Neuronal stem cell (in vitro differentiated cells): Measurements from ENCODE around the gene ZSCAN16.

Experiments used
- DNase-seq: peaks from one replicate; pipeline ENCODE4 v3.0.0-alpha.2; 2013; ENCODE audit warnings: low spot score
- H2AFZ ChIP-seq: one replicate; pipeline ENCODE4 v1.6.1; 2013; ENCODE audit warnings: mild to moderate bottlenecking, low read length, inconsistent platforms
- H2AK5ac ChIP-seq: 2 replicates; pipeline ENCODE4 v1.6.1; 2013; ENCODE audit warnings: low read depth, mild to moderate bottlenecking, inconsistent platforms, low read length, moderate library complexity, mixed read lengths
- H2BK120ac ChIP-seq: 2 replicates; pipeline ENCODE4 v1.6.1; 2013; ENCODE audit warnings: low read depth, mild to moderate bottlenecking, inconsistent platforms, low read length, moderate library complexity, mixed read lengths
- H2BK12ac ChIP-seq: one replicate; pipeline ENCODE4 v1.6.1; 2013; ENCODE audit warnings: low read length, inconsistent platforms
- H2BK15ac ChIP-seq: 2 replicates; pipeline ENCODE4 v1.6.1; 2013; ENCODE audit warnings: mild to moderate bottlenecking, low read length, inconsistent platforms, mixed read lengths
- H2BK5ac ChIP-seq: one replicate; pipeline ENCODE4 v1.6.1; 2013; ENCODE audit warnings: inconsistent platforms, mild to moderate bottlenecking, low read length, moderate library complexity
- H3K14ac ChIP-seq: one replicate; pipeline ENCODE4 v1.6.1; 2013; ENCODE audit warnings: low read length, inconsistent platforms
- H3K18ac ChIP-seq: 2 replicates; pipeline ENCODE4 v1.6.1; 2013; ENCODE audit warnings: low read length, inconsistent platforms
- H3K23ac ChIP-seq: 2 replicates; pipeline ENCODE4 v1.6.1; 2013; ENCODE audit warnings: low read depth, mild to moderate bottlenecking, mixed read lengths, low read length, inconsistent platforms; ENCODE audit not compliant: poor library complexity
- H3K27ac ChIP-seq: replicated peaks from 3 replicates; pipeline ENCODE4 v1.5.1; 2013; ENCODE audit warnings: low read length, inconsistent platforms
- H3K27me3 ChIP-seq, 3 experiments: 2 replicates each; pipeline ENCODE4 v1.6.1; 2013; ENCODE audit warnings: low read length in 3 of 3, mild to moderate bottlenecking in 2 of 3, inconsistent platforms in 1 of 3, low read depth in 1 of 3, mixed read lengths in 1 of 3, moderate library complexity in 1 of 3; ENCODE audit not compliant: control insufficient read depth in 3 of 3, insufficient read depth in 3 of 3
- H3K36me3 ChIP-seq, 2 donors: replicated peaks in 1 of 2; 2 replicates each; pipeline ENCODE4 v1.6.1; 2013; ENCODE audit warnings: low read length in 2 of 2; ENCODE audit not compliant: control insufficient read depth in 2 of 2, insufficient read depth in 2 of 2
- H3K4ac ChIP-seq: 2 replicates; pipeline ENCODE4 v1.6.1; 2013; ENCODE audit warnings: inconsistent platforms, mild to moderate bottlenecking, low read length, moderate library complexity
- H3K4me1 ChIP-seq, 2 donors: 1 replicate in 1 of 2; 2 replicates in 1 of 2; pipeline ENCODE4 v1.6.1; 2013; ENCODE audit warnings: low read length in 2 of 2, low read depth in 1 of 2; ENCODE audit not compliant: control insufficient read depth in 2 of 2, insufficient read depth in 1 of 2
- H3K4me2 ChIP-seq: one replicate; pipeline ENCODE4 v1.6.1; 2013; ENCODE audit warnings: mild to moderate bottlenecking, low read length, inconsistent platforms; ENCODE audit not compliant: insufficient read depth, poor library complexity, severe bottlenecking
- H3K4me3 ChIP-seq, 2 donors: 2 replicates each; pipeline ENCODE4 v1.5.1; 2013; ENCODE audit warnings: low read length in 2 of 2, mild to moderate bottlenecking in 2 of 2, inconsistent platforms in 1 of 2, moderate library complexity in 1 of 2
- H3K79me1 ChIP-seq: one replicate; pipeline ENCODE4 v1.6.1; 2013; ENCODE audit warnings: low read depth, mild to moderate bottlenecking, inconsistent platforms, low read length, moderate library complexity
- H3K9ac ChIP-seq: one replicate; pipeline ENCODE4 v1.6.1; 2013; ENCODE audit warnings: mild to moderate bottlenecking, low read depth, low read length, inconsistent platforms; ENCODE audit not compliant: poor library complexity
- H3K9me3 ChIP-seq, 2 donors: replicated peaks in 1 of 2; 2 replicates each; pipeline versions ENCODE3 to v1.6.1; 2013; ENCODE audit warnings: low read length in 2 of 2, mild to moderate bottlenecking in 2 of 2, inconsistent platforms in 1 of 2, low read depth in 1 of 2, mixed read lengths in 1 of 2, moderate library complexity in 1 of 2; ENCODE audit not compliant: control insufficient read depth in 2 of 2, insufficient read depth in 1 of 2
- H4K8ac ChIP-seq: one replicate; pipeline ENCODE4 v1.6.1; 2013; ENCODE audit warnings: low read depth, mild to moderate bottlenecking, inconsistent platforms, low read length, moderate library complexity
- H4K91ac ChIP-seq: one replicate; pipeline ENCODE4 v1.6.1; 2013; ENCODE audit warnings: low read length, low read depth, mild to moderate bottlenecking, inconsistent platforms; ENCODE audit not compliant: poor library complexity
- WGBS, 2 donors: extraction: QIAGEN DNeasy Blood & Tissue Kit; methylation state at CpG; one replicate each; pipeline ENCODE4 v1.1.7; 2013; ENCODE audit warnings: missing lambda C conversion rate in 2 of 2, mixed read lengths in 1 of 2; ENCODE audit not compliant: insufficient read length in 2 of 2, insufficient replicate concordance in 1 of 2; ENCODE audit errors: extremely low coverage in 2 of 2; 5-methylcytosine and 5-hydroxymethylcytosine counted together

Gene ZSCAN16

GRCh38 chr6:28124971-28125353 is 553 bp downstream of the ZSCAN16 start:
- Histone ChIP-seq H3K4me2 (peak overlapping the region; percentile 74), H3K36me3 (peaks cover 17 to 79% of the 10 kb centered on the region in 2 donors)

DNA sequence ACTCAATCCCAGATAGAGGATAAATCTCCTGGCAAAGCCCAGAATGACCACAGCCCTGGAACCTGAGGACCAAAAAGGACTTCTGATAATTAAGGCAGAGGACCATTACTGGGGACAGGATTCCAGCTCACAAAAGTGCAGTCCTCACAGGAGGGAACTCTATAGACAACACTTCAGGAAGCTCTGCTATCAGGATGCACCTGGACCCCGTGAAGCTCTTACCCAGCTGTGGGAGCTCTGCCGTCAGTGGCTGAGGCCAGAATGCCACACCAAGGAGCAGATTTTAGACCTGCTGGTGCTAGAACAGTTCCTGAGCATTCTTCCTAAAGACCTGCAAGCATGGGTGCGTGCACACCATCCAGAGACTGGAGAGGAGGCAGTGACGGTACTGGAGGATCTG is 992 bp downstream of the ZSCAN16 start:
- Histone ChIP-seq H3K23ac (no peak overlapping the region), H2BK5ac (no peak overlapping the region), H2BK120ac (no peak overlapping the region), H3K79me1 (peaks cover 2% of the 10 kb centered on the region), H3K14ac (no peak overlapping the region), H3K4ac (no peak overlapping the region), H3K18ac (no peak overlapping the region), H4K8ac (no peak overlapping the region), H2AK5ac (no peak overlapping the region), H3K4me1 (peaks cover 0 to 12% of the 10 kb centered on the region in 2 donors), H3K4me3 (peak overlapping the region in 1 of 2 donors; percentile 93), H3K27me3 (no peaks in the 10 kb centered on the region), H3K4me2 (no peak overlapping the region), H2BK15ac (no peak overlapping the region), H3K27ac (no peak overlapping the region), H3K9me3 (no peaks in the 10 kb centered on the region), H2AFZ (no peak overlapping the region), H3K9ac (no peak overlapping the region), H3K36me3 (peaks cover 15 to 79% of the 10 kb centered on the region in 2 donors), H2BK12ac (no peak overlapping the region), H4K91ac (no peak overlapping the region)
- no peak for DNase-seq
- WGBS, 2 donors = no CpG with 5 or more reads among the region's 4 CpGs

More at GRCh38 chr6:28124971-28125353, 553 bp downstream of the ZSCAN16 start:
- no peak overlapping the region for H2BK12ac ChIP-seq
- peaks cover 2% of the 10 kb centered on the region for H3K79me1 ChIP-seq
- H4K8ac ChIP-seq = no peak overlapping the region
- H3K9ac ChIP-seq = peak overlapping the region; percentile 97
- H3K14ac ChIP-seq = no peak overlapping the region
- peak overlapping the region; percentile 93 to 94 for H3K4me3 ChIP-seq
- no peak overlapping the region for H3K27ac ChIP-seq
- H3K18ac ChIP-seq = no peak overlapping the region
- H2BK120ac ChIP-seq = no peak overlapping the region
- no peak overlapping the region for H2BK5ac ChIP-seq
- H3K4ac ChIP-seq = no peak overlapping the region
- H2AK5ac ChIP-seq = no peak overlapping the region
- H3K9me3 ChIP-seq = no peaks in the 10 kb centered on the region
- H2AFZ ChIP-seq = peak overlapping the region; percentile 95
- H2BK15ac ChIP-seq = no peak overlapping the region
- no peak for DNase-seq
- H3K4me1 ChIP-seq = peaks cover 0 to 12% of the 10 kb centered on the region in 2 donors
- no peaks in the 10 kb centered on the region for H3K27me3 ChIP-seq
- H3K23ac ChIP-seq = no peak overlapping the region
- H4K91ac ChIP-seq = no peak overlapping the region
- no CpG with 5 or more reads among the region's 6 CpGs for WGBS, 2 donors

DNA sequence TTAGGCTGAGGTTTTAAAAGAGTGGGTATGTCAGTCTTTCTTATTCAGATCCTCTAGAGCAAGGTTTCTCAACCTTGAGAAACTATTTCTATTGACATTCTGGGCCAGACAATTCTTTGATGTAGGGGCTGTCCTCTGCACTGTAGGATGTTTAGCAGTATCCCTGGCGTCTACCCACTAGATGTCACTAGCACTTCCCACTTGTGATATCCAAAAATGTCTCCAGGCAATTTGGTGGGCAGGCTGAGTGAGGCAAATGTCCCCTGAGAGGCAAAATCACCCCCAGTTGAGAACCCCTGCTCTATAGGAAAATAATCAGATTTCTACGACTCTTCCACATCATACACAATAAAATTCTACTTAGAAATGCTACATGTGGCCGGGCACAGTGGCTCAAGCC is 9.6 kb downstream of the ZSCAN16 start:
- Histone ChIP-seq H3K79me1 (peaks cover 3% of the 10 kb centered on the region), H2BK12ac (no peak overlapping the region), H3K27me3 (no peaks in the 10 kb centered on the region), H4K8ac (no peak overlapping the region), H3K23ac (no peak overlapping the region), H3K18ac (no peak overlapping the region), H2BK15ac (no peak overlapping the region), H3K36me3 (peaks cover 9 to 63% of the 10 kb centered on the region in 2 donors), H3K9me3 (no peaks in the 10 kb centered on the region), H3K4me3 (no peak overlapping the region), H3K4me2 (no peak overlapping the region), H3K14ac (no peak overlapping the region), H3K4me1 (peaks cover 6 to 11% of the 10 kb centered on the region in 2 donors), H2AK5ac (no peak overlapping the region), H2BK120ac (no peak overlapping the region), H3K27ac (no peak overlapping the region), H3K4ac (no peak overlapping the region), H2AFZ (no peak overlapping the region), H3K9ac (no peak overlapping the region), H2BK5ac (no peak overlapping the region), H4K91ac (no peak overlapping the region)
- no peak for DNase-seq
- no CpG with 5 or more reads among the region's 3 CpGs for WGBS, 2 donors

- WGBS, 2 donors = no CpG with 5 or more reads among the region's 1 CpG
- H3K4ac ChIP-seq = no peak overlapping the region
- no peak for DNase-seq
These were observed 10.3 kb downstream of the ZSCAN16 start for GRCh38 chr6:28134716-28135115.

More at GRCh38 chr6:28134716-28135115, 10.3 kb downstream of the ZSCAN16 start:
- H2BK12ac ChIP-seq = no peak overlapping the region
- H3K18ac ChIP-seq = no peak overlapping the region
- H3K4me2 ChIP-seq = no peak overlapping the region
- peaks cover 6 to 11% of the 10 kb centered on the region in 2 donors for H3K4me1 ChIP-seq
- H2BK5ac ChIP-seq = no peak overlapping the region
- no peak overlapping the region for H3K23ac ChIP-seq
- H4K91ac ChIP-seq = no peak overlapping the region
- H3K27me3 ChIP-seq = no peaks in the 10 kb centered on the region
- no peak overlapping the region for H3K27ac ChIP-seq
- H2BK120ac ChIP-seq = no peak overlapping the region
- no peak overlapping the region for H2BK15ac ChIP-seq
- H3K14ac ChIP-seq = no peak overlapping the region
- no peaks in the 10 kb centered on the region for H3K9me3 ChIP-seq
- no peak overlapping the region for H4K8ac ChIP-seq
- no peak overlapping the region for H2AK5ac ChIP-seq
- no peak overlapping the region for H3K4me3 ChIP-seq
- H3K36me3 ChIP-seq = peaks cover 4 to 56% of the 10 kb centered on the region in 2 donors
- H3K79me1 ChIP-seq = peaks cover 3% of the 10 kb centered on the region
- no peak overlapping the region for H3K9ac ChIP-seq
- no peak overlapping the region for H2AFZ ChIP-seq
